Mesodermal cell (in vitro differentiated cells): ENCODE results near the gene MITD1.

ENCODE experiments used
- H3K27ac ChIP-seq: 2 replicates; pipeline ENCODE4 v1.7.0; 2013; ENCODE audit warnings: mild to moderate bottlenecking, low read depth, low read length, moderate library complexity; ENCODE audit not compliant: severe bottlenecking
- H3K36me3 ChIP-seq: 2 replicates; pipeline ENCODE4 v1.7.1; 2013; ENCODE audit warnings: mild to moderate bottlenecking, low read length, moderate library complexity; ENCODE audit not compliant: control insufficient read depth, insufficient read depth
- H3K4me1 ChIP-seq: one replicate; pipeline ENCODE4 v1.7.1; 2013; ENCODE audit warnings: mild to moderate bottlenecking, low read length; ENCODE audit not compliant: insufficient read depth, control insufficient read depth, poor library complexity, severe bottlenecking
- H3K4me3 ChIP-seq: 2 replicates; pipeline ENCODE4 v1.7.0; 2013; ENCODE audit warnings: low read length, control low read depth, mild to moderate bottlenecking; ENCODE audit not compliant: insufficient read depth, poor library complexity, severe bottlenecking; ENCODE audit errors: extremely low read depth
- H3K9me3 ChIP-seq: 2 replicates; pipeline ENCODE4 v1.7.1; 2013; ENCODE audit warnings: mild to moderate bottlenecking, low read length, moderate library complexity; ENCODE audit not compliant: control insufficient read depth
- WGBS, 2 experiments: methylation state at CpG; one replicate each; pipeline ENCODE4 v1.1.5; 2013; ENCODE audit warnings: missing lambda C conversion rate in 2 of 2; ENCODE audit not compliant: insufficient coverage in 2 of 2; 5-methylcytosine and 5-hydroxymethylcytosine counted together

MITD1 gene

DNA sequence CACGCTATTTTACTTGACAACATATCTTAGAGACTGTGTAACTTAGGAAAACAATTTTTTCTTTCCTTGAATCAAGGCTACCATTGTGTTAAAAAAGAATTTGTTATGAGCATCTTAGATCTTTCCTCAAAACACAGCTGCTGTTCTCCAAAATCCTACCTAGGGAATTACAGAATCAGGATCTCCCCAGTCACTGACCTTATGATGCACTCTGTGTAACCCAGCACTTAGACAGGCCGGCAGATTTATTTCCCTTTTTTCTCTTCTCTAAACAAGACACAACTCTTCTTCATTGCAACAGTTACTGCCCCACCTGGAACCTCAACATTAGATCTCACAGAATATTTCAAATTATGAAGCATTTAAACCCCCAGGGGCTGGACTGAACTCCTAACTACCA lies 52.9 kb downstream of the MITD1 start:
- Histone ChIP-seq H3K36me3 (no peaks in the 10 kb centered on the region), H3K4me3 (no peak overlapping the region), H3K27ac (no peak overlapping the region), H3K4me1 (no peaks in the 10 kb centered on the region), H3K9me3 (peaks cover 5% of the 10 kb centered on the region)
- 87 to 100% methylated on average over 1 of the region's 2 CpGs for WGBS, 2 experiments
